ENCODE data around the gene XPO1.
"Not testable (repeated sequence)": the region's sequence is repeated elsewhere in the genome, so short reads cannot be mapped to it uniquely, and the experiment has no call there.

Gene XPO1

DNA sequence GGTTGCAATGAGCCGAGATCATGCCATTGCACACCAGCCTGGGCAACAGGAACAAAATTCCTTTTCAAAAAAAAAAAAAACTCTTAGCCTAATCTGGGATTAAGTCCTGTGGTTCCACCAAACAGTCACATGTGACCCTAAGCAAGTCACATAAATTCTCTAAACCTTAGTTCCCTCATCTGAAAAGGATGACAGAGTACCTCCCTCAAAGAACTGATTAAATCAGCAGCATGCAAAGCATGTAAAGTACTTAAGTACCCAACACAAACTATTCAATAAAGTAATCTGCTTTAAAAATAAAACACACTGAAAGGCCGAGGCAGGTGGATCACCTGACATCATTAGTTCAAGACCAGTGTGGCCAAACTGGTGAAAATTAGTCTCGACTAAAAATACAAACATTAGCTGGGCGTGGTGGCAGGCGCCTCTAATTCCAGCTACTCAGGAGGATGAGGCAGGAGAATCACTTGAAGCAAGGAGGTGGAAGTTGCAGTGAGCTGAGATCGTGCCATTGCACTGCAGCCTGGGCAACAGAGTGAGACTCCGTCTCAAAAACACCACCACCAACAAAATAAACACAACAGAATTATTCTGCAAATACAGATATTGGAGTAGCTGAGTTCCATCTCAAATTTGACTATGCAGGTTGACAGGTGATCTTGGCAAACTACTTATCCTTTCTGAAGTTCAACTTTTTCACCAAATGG is 74.2 kb downstream of the XPO1 start:
- DNase-seq = no peak

DNA sequence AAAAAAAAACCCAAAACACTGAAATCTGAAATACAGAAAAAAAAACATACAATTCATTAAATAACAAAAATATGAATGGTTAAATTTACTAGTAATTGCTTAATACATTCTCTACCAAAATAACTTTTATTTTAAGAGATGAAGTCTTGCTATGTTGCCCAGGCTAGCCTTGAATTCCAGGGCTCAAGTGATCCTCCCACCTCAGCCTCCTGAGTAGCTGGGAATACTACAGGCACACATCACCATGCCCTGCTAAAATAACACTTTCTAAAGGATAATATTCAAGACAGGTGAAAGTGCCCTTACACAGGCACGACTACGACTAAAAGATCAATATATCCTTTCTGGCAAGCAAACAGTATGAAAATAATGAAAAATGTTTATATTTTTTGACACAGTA is 76.8 kb downstream of the XPO1 start:
- no peak for DNase-seq

DNA sequence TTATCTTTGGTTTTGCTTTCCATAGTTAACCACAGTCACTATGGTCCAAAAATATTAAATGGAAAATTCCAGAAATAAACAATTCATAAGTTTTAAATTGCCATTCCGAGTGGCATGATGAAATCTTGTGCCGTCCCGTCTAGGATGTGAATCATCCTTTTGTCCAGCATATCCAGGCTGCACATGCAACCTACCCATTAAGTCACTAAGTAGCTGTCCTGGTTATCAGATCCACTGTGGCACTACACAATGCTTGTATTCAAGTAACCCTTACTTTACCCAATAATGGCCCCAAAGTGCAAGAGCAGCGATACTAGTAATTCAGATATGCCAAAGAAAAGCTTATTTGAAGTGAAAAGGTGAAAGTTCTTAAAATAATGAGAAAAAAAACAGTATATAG is 78.0 kb downstream of the XPO1 start:
- no peak for DNase-seq

DNA sequence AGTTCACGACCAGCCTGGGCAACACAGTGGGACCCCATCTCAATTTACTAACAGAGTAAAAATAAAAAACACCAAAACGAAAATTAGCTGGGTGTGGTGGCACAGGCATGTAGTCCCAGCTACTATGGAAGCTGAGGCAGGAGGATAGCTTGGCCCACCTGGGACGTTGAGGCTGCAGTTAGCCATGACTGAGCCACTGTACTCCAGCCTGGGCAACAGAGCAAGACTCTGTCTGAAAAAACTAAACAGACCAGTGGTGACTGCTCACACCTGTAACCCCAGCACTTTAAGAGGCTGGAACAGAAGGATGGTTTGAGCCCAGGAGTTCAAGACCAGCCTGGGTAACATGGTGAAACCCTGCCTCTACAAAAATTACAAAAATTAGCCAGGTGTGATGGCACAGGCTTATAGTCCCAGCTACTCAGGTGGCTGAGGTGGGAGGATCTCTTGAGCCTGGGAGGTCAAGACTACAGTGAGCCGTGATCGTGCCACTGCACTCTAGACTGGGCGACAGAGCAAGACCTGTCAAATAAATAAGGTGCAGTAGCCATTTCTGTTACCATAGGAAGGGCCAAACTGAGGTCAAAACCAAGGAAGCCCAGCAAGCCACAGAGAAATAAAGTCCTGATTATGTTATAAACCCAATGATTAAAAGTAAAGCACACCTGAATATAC is 81.3 kb downstream of the XPO1 start:
- DNase-seq = no peak

- DNase-seq = no peak
These were observed 81.9 kb downstream of the XPO1 start for GRCh38 chr2:61456070-61456745.

DNA sequence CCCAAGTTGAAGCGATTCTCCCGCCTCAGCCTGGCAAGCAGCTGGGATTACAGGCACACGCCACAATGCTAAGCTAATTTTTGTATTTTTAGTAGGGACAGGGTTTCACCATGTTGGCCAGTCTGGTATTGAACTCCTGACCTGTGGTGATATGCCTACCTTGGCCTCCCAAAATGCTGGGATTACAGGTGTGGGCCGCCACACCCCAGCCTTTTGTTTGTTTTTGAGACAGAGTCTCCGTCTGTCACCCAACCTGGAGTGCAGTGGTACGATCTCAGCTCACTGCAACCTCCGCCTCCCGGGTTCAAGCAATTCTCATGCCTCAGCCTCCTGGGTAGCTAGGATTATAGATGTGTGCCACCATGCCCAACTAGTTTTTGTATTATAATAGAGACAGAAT is 83.2 kb downstream of the XPO1 start:
- DNase-seq = not testable (repeated sequence)

DNA sequence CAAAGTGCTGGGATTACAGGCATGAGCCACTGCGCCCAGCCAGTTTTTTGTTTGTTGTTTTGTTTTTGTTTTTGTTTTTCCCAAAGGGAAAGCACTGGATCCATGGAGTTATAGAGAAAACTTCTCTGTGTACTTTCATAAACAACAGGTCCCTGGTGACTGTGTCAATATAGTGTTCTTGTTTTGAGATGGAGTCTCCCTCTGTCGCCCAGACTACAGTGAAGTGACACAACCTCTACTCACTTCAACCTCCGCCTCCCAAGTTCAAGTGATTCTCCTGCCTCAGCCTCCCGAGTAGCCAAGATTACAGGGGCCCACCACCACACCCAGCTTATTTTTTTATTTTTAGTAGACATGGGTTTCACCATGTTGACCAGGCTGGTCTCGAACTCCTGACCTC is 83.8 kb downstream of the XPO1 start:
- DNase-seq = no peak

DNA sequence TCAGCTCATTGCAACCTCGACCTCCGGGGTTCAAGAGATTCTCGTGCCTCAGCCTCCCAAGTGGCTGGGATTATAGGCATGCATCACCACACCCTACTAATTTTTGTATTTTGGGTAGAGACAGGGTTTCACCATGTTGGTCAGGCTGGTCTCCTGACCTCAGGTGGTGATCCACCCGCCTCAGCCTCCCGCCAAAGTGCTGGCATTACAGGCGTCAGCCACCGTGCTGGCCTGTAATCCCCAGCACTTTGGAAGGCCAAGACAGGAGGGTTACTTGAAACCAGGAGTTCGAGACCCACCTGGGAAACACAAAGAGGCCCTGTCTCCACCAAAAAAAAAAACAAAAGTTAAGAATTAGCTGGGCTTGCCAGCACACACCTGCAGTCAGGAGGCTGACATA is 85.8 kb downstream of the XPO1 start:
- no peak for DNase-seq

GRCh38 chr2:61451178-61451577 is 87.0 kb downstream of the XPO1 start:
- DNase-seq = no peak

- no peak for DNase-seq
These were observed 88.0 kb downstream of the XPO1 start for GRCh38 chr2:61450144-61450543.

GRCh38 chr2:61448229-61448628 is 89.9 kb downstream of the XPO1 start:
- DNase-seq = no peak

- DNase-seq = not testable (repeated sequence)
These were observed 91.2 kb downstream of the XPO1 start for GRCh38 chr2:61446971-61447370.

- DNase-seq = no peak
These were observed 94.7 kb downstream of the XPO1 start for GRCh38 chr2:61443342-61444041.

DNA sequence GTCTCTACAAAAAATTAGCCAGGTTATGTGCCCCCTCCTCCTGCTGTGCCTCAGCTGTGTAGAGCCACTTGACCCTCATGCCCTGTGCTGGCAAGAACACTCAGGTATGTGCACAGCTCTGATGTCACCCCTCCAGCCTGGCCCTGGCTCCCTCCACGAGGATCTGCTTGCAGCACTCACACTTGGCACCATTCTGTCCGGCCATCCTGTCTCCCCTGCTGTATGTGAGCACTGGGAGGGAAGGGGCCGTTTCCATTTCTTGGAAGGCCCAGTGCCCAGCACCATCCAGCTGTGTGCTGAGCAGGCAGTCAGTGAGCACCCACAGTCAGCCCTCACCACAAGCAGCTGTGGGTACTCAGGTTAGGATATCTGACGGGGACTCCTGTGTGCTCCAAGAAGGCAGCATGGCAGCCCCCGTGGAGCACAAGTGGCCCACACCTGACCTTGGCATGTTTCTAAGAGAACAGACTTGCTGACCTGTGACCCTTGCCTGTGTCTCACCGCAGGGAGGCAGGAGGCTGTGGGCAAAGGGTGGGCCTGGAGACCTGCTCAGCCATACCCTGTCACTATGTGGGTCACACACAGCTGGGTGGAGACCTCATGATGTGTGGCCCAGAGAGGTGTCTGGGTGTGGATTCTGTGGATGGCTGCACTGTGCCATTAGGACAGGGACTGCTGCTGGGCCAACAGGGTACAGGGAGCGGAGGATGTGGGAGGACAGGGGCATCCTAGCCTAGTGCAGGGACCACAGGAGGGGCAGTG is 98.7 kb downstream of the XPO1 start:
- DNase-seq = no peak

GRCh38 chr2:61438670-61439069 is 99.5 kb downstream of the XPO1 start:
- DNase-seq = no peak

DNA sequence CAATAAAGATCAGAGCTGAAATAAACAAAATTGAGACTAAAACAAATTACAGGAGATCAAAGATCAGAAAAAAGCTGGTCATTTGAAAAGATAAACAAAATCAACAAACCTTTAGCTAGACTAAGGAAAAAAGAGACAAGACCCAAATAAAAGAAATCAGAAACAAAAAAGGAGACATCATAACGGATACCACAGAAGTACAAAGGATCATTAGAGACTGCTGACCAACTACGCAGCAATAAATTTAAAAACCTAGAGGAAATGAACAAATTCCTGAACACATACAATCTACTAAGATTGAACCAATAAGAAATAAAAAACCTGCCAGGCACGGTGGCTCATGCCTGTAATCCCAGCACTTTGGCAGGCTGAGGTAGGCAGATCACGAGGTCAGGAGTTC is 101.0 kb downstream of the XPO1 start:
- DNase-seq = no peak

DNA sequence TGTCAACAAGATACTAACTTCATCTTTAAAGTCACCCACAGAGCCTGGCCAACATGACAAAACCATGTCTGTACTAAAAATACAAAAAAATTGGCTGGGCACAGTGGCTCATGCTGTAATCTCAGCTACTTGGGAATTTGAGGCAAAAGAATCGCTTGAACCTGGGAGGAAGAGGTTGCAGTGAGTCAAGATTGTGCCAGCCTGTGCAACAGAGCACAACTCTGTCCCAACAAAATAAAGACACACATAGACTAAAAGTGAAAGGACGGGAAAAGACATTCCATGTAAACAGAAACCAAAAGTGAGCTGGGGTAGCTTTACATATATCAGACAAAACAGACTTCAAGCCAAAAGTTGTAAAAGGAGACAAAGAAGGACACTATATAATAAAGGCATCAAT is 102.1 kb downstream of the XPO1 start:
- DNase-seq = no peak

- no peak for DNase-seq
These were observed 102.9 kb downstream of the XPO1 start for GRCh38 chr2:61435291-61435690.

DNA sequence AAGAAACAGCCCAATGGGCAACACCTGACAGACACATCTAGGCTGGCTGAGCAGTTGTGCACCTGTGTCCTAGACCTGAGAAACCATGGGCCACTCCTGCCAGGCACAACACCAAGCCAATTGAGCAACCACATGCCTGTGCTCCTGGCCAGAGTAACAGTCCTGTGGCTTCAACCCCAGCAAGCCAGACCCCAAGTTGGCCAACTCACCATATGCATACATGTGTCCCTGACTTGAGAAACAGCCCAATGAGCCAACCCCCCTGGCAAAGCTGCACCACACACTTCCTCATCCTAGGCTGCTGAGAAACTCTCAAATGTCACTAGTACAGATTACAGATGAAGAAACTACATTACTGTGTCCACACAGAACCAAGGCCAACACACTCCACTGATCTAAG is 103.8 kb downstream of the XPO1 start:
- DNase-seq = no peak

- DNase-seq = no peak
These were observed 104.5 kb downstream of the XPO1 start for GRCh38 chr2:61433606-61434005.

DNA sequence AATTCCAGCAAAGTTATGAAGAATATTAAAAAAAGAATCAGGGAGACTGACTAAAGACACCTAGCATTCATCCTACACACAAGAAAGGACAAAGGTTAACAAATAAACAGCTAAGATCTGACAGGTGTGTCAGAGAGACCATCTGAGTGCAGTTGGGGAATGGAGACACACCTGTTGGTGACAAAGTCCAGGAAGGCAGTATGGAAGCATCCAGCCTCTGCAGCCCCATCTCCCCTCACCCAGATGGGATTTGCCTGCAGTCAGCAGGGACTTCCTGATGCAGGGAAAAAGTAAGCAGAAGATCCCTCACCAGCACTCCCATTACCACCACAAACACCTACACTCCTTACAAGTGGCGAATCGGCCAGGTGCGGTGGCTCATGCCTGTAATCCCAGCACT is 105.2 kb downstream of the XPO1 start:
- no peak for DNase-seq

- DNase-seq = no peak
These were observed 106.8 kb downstream of the XPO1 start for GRCh38 chr2:61431345-61431744.
